Vagina (tissue), 2 donors: ENCODE results near the gene MAPK1.

ENCODE experiments used
- CTCF ChIP-seq, 3 experiments: fragments of 450-650 bp in 2 of 3; fragments of 200-600 bp in 1 of 3; sonication (generic) in 1 of 3; IDR thresholded peaks; one replicate each; pipeline ENCODE4 v1.5.1; 2017 to 2019; ENCODE audit warnings: antibody characterized with exemption in 3 of 3, mild to moderate bottlenecking in 2 of 3, moderate library complexity in 2 of 3
- POLR2AphosphoS5 ChIP-seq, 2 donors: sonication (generic); formaldehyde crosslinking; IDR thresholded peaks; one replicate each; pipeline ENCODE4 v1.9.0; 2017; ENCODE audit warnings: antibody characterized with exemption in 2 of 2, mild to moderate bottlenecking in 2 of 2, low read depth in 1 of 2; ENCODE audit not compliant: insufficient read depth in 1 of 2

- TF ChIP-seq CTCF (IDR thresholded peaks at IDR 0.05) (no peak), POLR2AphosphoS5 (IDR thresholded peaks at IDR 0.05; ENCODE audit: insufficient read depth in 1 of 2, low read depth in 1 of 2) (no peak)
Observed at GRCh38 chr22:21754523-21754922, 112.9 kb downstream of the MAPK1 start.
